H4 (cell line): ENCODE results near the gene HTR1D. TPM values are rescaled to one million over a fixed set of nuclear protein-coding genes. Genes with fewer than 3 reads are reported as not detected.
"Not testable (repeated sequence)": the region's sequence is repeated elsewhere in the genome, so short reads cannot be mapped to it uniquely, and the experiment has no call there.

Source experiments
- DNase-seq: peaks from one replicate; pipeline ENCODE4 v3.0.0-alpha.2; 2015; ENCODE audit warnings: low spot score
- total RNA-seq: library from RNA; depleted of rRNA; stranded (reverse); fragments of >200 nt; shearing (Covaris generic); gene quantifications from 2 replicates; pipeline ENCODE4 v1.2.3, GENCODE V29; 2014; rRNA removed

HTR1D gene, protein sequence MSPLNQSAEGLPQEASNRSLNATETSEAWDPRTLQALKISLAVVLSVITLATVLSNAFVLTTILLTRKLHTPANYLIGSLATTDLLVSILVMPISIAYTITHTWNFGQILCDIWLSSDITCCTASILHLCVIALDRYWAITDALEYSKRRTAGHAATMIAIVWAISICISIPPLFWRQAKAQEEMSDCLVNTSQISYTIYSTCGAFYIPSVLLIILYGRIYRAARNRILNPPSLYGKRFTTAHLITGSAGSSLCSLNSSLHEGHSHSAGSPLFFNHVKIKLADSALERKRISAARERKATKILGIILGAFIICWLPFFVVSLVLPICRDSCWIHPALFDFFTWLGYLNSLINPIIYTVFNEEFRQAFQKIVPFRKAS
- total RNA-seq: not detected in 2 replicates

DNA sequence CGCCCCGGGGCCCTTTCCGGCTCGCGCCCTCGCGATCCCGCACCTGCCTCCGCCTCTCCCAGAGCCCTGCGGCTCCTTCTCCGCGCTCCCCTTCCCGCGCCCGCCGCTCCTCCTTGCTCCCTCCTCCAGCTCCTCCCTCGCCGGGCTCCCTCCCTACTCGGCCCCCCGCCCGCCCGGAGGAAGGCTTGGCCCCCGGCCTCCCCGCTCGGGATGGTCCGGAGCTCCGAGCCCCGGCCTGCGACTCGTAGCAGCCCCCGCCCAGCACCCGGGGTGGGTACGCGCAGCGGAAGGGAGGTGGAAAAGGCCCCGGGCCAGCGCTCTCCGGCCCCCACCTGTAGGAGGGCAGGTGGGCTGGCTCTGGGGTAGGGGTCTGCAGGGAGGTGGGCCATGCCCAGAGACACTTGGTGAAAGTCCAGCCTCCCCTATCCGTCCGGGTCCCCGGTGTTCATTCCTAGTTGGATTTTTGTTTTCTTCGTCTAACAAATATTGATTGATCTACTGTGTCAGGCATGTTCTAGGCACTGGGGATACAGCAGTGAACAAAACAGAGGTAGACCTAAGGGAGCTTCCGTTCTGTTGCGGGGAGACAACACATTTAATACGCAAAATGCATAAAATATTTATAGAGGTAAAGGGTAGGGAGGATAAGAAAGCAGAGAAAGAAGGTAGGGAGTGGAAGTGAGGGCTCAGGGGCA is at the start of gene HTR1D:
TSS of gene HTR1D (minus strand) at position 82 of the 695 bp plus-strand sequence. CDS start 23,283 bp downstream, outside the sequence.
- no peak for DNase-seq

DNA sequence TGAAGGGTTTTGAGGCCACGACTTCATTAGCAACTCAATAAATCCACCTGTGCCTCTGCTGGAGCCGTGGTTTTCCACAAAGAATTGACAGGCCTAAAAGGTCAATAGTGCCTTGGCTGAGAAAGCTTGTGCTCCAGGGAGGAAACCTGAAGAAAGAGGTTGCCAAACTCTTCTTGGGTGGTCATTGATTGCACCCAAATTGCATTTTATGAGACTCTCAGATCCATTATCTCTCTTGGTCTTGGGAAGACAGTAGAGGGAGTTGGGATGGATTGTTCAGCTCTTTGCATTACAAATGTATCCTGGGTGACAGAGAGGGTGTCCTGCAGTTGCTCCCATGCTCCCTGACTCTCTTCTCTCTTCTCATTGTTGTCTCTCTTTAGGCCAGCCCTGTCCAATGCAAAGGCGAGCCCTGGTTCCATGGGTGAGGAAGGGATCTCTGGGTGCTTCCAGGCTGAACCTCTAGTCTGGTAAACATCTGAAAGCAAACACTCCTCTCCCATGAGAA is 46.1 kb upstream of the HTR1D start:
- DNase-seq: no peak

DNA sequence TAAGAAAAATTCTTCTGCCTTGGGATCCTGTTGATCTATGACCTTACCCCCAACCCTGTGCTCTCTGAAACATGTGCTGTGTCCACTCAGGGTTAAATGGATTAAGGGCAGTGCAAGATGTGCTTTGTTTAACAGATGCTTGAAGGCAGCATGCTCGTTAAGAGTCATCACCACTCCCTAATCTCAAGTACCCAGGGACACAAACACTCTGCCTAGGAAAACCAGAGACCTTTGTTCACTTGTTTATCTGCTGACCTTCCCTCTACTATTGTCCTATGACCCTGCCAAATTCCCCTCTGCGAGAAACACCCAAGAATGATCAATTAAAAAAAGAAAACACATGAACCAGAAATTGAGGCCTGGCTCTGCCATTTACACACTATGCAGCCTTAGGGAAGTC is 40.8 kb upstream of the HTR1D start:
- not testable (repeated sequence) for DNase-seq

DNA sequence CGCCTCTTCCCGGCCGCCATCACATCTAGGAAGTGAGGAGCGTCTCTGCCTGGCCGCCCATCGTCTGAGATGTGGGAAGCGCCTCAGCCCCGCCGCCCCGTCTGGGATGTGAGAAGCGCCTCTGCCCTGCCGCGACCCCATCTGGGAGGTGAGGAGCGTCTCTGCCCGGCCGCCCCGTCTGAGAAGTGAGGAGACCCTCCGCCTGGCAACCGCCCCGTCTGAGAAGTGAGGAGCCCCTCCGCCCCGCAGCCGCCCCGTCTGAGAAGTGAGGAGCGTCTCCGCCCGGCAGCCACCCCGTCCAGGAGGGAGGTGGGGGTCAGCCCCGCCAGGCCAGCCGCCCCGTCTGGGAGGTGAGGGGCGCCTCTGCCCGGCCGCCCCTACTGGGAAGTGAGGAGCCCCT is 40.1 kb upstream of the HTR1D start:
- not testable (repeated sequence) for DNase-seq

DNA sequence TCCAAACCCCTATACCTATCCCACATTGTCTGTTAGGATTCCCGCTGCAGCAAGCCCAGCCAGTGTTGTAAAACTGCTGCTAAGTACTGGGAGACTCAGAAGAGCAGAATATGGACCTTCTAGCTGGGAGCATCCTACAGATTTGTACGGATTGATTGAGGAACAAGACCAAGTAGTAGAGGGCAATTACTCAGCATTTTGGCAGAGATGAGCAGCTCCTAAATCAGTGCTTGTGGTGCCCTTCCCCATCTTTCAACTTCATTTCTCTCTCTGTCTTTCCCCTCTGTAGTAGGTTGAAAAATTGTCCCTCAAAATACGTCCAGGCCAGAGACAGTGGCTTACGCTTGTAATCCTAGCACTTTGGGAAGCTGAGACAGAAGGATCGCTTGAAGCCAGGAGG is 37.3 kb upstream of the HTR1D start:
- DNase-seq: no peak

DNA sequence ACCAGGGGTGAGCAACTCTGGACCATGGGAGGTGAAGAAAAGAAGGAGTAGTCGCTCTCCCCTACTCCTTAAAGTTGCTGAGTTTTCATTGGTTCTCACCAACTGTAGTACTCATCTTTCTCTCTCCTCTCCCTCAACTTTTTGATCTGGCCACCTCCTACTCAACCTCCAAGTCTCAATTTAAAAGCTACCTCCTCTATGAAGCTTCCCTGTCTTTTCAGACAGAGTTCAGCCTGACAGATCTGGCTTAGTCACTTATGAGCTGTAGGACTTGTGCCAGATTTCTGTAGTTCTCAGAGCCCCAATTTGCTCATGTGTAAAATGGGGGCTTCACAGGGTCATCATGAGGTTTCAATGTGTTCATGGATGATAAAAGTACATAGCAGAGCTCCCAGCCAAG is 34.5 kb upstream of the HTR1D start:
- no peak for DNase-seq

DNA sequence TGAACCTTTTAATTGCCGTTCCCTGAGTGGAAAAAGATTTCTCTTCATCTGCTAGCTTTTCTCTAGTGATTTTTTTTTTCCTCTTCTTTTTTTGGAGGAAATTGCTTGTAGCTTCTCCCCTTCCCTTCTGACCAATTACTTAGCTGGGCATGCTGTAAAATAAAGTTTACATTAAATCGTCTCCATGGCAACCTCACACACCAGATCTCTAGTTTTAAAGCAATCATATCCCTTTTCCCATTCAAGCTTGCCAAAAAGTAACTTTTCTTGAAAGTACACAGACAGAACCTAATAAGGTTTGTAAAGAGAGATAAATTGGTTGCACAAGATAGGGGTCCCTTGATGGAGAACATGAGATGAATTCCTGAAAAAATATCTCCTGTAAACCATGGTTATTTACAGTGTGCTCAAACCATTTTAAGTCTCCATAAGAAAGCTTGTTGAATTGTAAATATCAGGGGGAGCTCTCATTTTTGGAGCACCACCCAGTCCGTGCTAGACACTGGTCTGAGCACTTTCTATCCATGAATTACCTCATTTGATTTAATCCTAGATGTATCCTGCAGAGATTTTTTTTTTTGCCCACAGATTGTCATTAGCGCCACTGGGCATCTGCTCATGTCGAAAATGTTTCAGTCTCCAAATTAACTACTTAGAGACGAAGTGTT is 32.6 kb upstream of the HTR1D start:
- DNase-seq: peak; percentile 37

DNA sequence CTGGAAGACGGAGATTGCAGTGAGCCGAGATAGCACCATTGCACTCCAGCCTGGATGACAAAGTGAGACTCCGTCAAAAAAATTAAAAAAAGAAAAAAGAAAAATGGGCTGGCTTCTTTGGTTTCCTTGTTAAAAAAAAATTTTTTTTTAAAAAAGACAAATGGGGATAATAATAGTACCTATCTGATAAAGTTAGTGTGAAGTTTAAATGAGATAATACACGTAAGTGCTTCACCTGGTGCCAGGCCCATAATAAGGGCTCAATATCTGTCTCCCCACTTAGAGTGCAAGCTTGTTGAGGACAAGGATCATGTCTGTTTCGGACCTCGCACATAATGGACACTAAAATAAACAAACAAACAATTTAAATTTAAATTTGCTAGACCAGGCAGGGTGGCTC is 30.0 kb upstream of the HTR1D start:
- no peak for DNase-seq

DNA sequence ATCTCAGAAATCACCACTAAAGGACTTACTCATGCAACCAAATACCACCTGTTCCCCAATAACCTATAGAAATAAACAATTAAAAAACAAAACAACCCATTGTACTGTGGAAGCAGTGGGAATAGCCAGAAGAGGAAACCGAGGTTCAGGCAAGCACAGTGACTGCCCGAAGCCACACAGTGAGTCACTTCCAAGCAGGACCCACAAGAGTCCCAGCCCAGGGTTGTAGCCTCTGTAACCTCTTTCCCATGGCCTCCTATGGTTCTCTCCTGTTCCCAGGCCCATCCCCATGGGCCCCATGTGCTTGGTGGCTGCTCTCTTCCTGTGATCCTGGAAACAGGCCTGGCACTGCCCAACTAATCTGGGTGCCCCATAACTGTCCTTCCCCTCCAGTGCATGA is 29.0 kb upstream of the HTR1D start:
- DNase-seq: no peak

DNA sequence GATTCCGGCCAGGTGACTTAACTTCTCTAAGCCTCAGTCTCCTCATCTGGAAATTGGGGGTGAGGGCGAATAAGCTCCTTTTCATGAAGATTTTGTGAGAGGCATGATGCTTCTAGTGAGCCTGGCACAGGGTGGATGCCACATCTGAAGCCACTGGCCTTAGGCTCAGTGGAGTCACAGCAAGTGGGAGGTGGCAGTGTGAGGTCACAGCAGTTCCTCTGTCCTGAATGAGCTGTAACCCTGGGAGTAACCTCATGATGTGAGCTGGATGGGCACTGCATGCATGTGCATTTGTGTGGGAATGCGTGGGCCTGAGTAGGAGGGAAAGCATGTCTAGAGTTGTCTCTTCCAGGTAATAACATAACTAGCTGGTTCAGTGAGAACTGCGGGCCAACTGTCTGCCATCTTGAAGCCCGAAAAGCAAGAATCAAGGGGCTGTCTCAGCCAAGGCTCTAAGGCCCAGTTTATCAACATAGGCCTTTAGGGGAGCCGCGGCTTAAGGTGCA is 27.0 kb upstream of the HTR1D start:
- DNase-seq: no peak

DNA sequence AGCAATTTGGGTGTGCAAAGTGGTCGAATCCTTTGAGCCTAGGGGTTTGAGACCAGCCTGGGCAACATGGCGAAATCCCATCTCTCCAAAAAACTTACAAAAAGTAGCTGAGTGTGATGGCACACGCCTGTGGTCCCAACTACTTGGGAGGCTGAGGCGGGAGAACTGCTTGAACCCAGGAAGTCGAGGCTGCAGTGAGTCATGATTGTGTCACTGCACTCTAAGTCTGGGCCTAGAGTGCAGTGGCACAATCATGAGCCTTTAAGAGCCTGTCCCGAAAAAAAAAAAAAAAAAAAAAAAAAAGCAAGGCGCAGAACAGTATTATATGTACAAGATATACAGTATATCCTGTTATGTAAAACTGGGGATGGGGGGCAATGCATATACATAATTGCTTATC is 25.1 kb upstream of the HTR1D start:
- DNase-seq: no peak

DNA sequence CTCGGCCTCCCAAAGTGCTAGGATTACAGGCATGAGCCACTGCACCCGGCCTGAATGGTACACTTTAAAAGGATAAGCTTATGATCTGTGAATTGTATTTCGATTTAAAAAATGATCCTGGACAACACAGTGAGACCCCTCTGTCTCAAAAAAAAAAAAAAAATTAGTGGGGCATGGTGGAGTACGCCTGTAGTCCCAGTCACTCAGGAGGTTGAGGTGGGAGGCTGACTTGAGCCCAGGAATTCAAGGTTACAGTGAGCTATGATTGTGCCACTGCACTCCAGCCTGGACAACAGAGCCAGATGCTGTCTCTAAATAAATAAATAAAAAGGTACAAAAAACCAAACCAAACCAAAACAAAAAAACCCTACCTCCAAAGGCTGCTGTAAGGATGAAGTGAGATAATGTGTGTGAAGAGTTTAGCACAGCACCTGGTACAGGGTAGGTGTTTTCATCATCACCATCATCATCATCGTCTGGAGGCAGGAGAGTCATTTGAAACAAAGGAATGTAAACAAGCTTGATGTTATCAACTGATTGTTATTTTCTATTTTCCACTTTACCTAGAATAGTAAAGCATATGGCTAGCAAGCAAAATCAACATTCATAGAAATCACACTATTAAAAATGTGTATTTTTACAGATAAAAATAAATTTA is 22.5 kb upstream of the HTR1D start:
- no peak for DNase-seq

DNA sequence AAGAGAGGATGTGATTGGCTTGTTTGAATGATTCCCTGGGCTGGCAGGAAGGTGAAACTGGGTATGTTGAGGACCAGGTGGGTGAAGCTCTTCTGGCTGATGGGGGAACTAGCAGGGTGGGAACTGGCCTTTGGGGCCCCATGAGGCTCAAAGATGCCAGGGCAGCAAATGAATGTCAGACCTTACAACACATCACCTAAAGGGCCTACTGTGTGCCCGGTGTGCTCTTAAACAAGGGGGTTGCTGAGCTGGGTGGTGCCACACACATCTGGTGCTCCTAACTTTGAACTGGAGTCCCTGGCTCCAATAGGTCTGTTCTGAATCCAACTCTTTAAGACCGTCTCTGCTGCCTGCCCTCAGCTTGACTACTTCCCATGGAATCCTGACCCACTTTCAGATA is 21.3 kb upstream of the HTR1D start:
- no peak for DNase-seq

DNA sequence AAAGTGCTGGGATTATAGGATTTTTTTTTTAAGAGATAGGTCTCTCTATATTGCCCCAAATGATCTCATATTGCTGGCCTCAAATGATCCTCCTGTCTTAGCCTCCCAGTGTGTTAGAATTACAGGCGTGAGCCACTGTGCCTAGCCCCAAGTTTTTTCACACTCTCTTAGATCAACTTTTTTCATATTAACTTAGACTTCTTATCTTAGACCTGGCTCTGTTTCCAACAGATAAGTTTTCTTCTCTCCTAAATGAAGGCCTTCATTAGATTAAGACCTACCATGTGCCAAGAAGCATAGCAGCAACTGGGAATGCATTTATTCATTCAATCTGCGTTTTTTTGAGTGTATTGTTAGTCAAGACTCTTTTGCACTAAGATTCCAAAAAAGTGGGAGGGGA is 20.2 kb upstream of the HTR1D start:
- DNase-seq: no peak

DNA sequence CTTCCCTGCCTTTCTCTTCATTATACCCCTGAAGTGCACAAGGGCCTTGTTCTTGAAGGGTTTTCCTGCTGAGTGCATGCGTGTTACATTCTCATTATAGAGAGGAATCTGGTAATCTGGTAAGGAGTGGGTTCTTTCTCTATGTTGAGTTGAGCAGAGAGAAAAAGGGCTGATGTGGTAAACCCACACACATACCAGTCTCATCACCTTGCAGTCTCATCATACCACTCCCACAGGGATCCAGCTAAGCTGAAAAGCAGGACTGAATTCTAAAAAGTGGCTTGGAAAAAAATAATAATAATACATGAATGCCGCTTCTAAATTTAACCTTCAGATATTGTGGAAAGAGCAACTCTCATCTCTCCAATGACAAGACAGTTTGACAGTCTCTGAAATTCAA is 10.5 kb upstream of the HTR1D start:
- no peak for DNase-seq

DNA sequence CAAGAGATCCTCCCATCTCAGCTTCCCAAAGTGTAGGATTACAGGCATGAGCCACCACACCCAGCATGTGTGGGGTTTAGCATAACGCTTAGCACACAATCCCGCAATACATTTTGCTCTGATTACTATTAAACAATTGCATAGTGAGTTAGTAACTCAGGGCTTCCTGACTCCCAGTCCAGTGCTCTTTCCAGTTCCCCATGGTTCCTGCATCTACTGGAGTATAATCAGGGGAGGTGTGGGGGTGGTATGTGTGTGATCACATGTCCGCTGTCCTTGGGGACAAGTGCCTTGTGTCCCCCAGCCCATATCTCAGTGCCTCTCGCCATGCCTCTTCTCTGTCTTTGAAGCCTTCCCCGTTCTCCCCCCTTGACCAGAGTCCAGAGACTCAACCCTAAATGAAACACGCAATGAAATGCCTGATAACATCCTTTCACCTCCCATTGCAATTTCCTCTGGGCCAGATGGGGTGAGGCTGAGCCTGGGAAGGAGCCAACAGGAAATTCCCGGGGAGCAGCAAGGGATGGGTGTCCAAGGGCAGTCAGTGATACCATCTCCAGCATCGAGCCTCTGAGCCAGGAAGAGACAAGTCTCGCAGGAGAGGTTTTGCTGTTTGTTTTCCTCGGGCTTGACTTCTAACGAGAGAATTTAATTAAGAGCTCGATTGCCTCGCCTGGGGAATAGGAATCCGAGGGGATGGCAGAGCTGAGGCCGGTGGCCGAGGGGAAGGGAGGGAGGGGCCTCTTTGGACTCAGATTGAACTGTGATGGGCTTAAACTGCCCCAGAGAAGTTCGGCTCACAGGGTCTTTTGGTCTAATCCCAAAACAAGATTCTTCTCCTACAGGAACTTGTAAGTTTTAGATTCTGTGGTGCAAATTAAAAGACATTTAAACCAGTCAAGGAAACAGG is 7.7 kb upstream of the HTR1D start:
- DNase-seq: no peak

DNA sequence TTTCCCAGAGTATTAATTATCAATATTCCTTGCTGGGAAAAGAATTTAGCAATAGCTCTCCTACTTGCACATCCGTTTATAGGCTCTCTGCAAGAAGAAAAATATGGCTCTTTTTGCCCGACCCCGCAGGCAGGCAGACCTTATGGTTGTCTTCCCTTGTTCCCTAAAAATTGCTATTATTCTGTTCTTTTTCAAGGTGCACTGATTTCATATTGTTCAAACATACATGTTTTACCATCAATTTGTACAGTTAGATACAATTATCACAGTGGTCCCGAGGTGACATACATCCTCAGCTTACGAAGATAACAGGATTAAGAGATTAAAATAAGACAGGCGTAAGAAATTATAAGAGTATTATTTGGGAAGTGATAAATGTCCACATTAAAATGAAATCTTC is 6.7 kb upstream of the HTR1D start:
- not testable (repeated sequence) for DNase-seq

DNA sequence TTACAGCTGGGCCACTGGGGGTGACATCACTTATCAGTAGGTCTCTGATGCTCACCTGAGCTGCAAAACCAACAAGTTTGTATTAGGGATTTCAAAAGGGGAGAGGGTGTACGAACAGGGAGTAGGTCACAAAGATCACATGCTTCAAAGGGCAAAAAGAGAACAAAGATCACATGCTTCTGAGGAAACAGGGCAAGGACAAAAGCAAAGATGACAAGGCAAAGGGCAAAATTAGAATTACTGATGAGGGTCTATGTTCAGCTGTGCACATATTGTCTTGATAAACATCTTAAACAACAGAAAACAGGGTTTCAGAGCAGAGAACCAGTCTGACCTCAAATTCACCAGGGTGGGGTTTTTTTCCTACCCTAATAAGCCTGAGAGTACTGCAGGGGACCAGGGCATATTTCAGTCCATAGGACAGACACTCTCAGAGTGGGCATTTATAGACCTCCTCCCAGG is 6.2 kb upstream of the HTR1D start:
- DNase-seq: not testable (repeated sequence)

DNA sequence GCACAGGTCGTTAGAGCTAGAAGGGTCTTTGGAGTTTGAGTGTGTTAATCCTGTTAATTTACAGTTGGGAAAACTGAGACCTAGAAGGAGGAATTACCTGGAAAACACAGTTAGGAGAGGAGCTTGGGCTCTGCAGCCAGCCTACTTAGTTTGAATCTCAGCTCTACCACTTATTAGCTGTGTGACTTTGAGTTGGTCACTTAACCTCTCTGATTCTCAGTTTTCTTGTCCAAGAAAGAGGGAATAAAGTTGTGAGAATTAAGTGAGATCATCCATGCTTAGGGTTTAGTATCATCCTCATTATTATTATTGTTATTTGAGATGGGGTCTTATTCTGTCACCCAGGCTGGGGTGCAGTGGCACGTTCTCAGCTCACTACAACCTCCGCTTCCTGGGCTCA is 5.4 kb upstream of the HTR1D start:
- DNase-seq: no peak

DNA sequence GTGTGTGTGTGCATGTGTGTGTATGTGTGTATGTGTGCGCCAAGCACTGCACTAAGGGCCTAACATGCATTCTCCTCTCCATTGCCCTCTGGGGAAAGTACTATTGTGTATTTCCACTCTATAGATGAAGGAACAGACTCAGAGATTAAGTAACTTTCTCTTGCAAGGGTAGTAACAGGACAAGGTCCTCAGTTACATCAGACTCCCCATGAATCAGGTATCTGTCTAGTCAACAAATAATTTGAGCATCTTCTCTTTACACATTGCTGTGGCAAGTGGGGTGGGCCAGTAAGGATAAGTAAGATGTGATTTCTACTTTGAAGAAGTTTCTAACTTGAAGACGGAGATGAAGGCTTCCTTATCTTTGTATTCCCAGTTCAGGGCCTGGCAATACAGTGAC is 5.0 kb upstream of the HTR1D start:
- no peak for DNase-seq

DNA sequence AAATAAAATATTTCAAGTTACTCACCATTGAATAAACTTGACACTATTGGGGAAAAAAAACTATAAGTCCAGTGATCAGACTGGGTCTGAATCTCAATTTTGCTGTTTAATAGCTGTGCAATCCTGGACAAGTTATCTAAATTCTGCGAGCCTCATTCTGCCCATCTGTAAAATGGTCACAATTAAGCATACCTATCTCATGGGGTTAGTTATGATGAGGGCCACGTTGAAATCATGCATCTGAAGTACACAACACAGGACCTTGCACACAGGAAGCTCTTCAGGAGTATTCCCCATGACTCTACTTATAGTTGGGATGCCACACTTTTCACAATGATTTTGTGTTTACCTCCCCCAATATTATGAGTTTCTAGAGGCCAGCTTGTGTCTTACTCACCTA is 3.8 kb upstream of the HTR1D start:
- DNase-seq: no peak
